Choroid plexus epithelial cell (primary cell): ENCODE measurements around the gene TRMT11.

Source experiments
- DNase-seq: peaks from one replicate; pipeline ENCODE4 v3.0.0-alpha.2; 2010; ENCODE audit warnings: low read depth
- H3K4me3 ChIP-seq: 2 replicates; pipeline ENCODE4 v1.5.1; 2011; ENCODE audit warnings: low read depth, mild to moderate bottlenecking, control low read depth, low read length, moderate library complexity
- TF ChIP-seq, protein P1 (sequence below): conservative IDR thresholded peaks from 2 replicates; pipeline ENCODE4 v1.5.1; 2011; ENCODE audit warnings: low read depth, mild to moderate bottlenecking, control low read depth, inconsistent platforms, low read length, moderate library complexity

The TRMT11 gene

DNA sequence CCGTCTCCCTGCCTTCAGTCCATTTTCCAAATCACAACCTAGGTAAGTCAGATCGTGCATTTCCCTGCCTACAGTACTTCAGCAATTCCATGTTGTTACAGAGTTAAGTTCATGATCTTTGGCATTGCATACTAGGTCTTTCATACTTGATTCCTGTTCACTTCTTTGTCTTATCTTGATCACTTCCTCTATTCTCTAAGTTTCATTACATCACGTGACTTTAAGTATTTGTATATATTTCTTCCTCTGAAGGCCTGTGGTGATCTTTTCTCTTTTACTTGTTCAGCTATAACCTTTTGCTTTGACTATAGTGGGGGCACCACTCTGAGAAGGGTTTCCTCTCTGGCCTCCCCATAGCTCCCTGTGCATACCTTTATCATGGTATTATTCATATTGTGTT is 100.2 kb downstream of the TRMT11 start:
- H3K4me3 ChIP-seq = no peak overlapping the region
- TF ChIP-seq, protein P1, sequence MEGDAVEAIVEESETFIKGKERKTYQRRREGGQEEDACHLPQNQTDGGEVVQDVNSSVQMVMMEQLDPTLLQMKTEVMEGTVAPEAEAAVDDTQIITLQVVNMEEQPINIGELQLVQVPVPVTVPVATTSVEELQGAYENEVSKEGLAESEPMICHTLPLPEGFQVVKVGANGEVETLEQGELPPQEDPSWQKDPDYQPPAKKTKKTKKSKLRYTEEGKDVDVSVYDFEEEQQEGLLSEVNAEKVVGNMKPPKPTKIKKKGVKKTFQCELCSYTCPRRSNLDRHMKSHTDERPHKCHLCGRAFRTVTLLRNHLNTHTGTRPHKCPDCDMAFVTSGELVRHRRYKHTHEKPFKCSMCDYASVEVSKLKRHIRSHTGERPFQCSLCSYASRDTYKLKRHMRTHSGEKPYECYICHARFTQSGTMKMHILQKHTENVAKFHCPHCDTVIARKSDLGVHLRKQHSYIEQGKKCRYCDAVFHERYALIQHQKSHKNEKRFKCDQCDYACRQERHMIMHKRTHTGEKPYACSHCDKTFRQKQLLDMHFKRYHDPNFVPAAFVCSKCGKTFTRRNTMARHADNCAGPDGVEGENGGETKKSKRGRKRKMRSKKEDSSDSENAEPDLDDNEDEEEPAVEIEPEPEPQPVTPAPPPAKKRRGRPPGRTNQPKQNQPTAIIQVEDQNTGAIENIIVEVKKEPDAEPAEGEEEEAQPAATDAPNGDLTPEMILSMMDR = no peak
- no peak for DNase-seq
